GM12878 (cell line): ENCODE data around the gene MAPKAPK3. TPM values are rescaled to one million over a fixed set of nuclear protein-coding genes. Genes with fewer than 3 reads are reported as not detected.
A peak's percentile ranks its signal among the peaks of the same experiment; 100 is the strongest.
"Not testable (repeated sequence)": the region's sequence is repeated elsewhere in the genome, so short reads cannot be mapped to it uniquely, and the experiment has no call there.

ENCODE experiments used
- ATAC-seq: fragments of 200-7000 bp; cut with Tn5 transposase; 3 replicates; pipeline ENCODE4 v1.9.1; 2020; ENCODE audit warnings: mild to moderate bottlenecking, moderate library complexity
- BruUV-seq: library from RNA; stranded (reverse); fragments of 400-500 nt; replicated peaks from 2 replicates; lab custom pipeline; 2021; lab: Mats Ljungman, UMichigan
- CTCF ChIA-PET: fragments of 300-600 bp; sonication (Branson Sonifier 250); formaldehyde crosslinking; extraction: SDS; loops from one replicate; lab custom pipeline; 2021; ENCODE audit warnings: inconsistent platforms; lab: Yijun Ruan, JAX
- POLR2A ChIA-PET: fragments of 350-600 bp; formaldehyde crosslinking; extraction: SDS; loops from one replicate; lab custom pipeline; 2021; ENCODE audit warnings: inconsistent platforms; lab: Charles Lee
- RAD21 ChIA-PET: fragments of 300-600 bp; sonication (Branson Sonifier 250); formaldehyde crosslinking; loops from one replicate; lab custom pipeline; 2023; ENCODE audit warnings: antibody characterized with exemption; ENCODE audit not compliant: unreplicated experiment; lab: Charles Lee
- SMC1A ChIA-PET: fragments of 300-600 bp; sonication (Branson Sonifier 250); formaldehyde crosslinking; loops from one replicate; lab custom pipeline; 2023; ENCODE audit not compliant: unreplicated experiment, uncharacterized antibody; lab: Charles Lee
- DNase-seq: peaks from one replicate; pipeline ENCODE4 v3.0.0-alpha.2; 2011; ENCODE audit warnings: low read depth, low spot score
- FAIRE-seq: peaks from 3 replicates; lab custom pipeline; 2011; peaks lifted over from hg19 to GRCh38; lab: Jason Lieb, UNC
- H2AFZ ChIP-seq: 2 replicates; pipeline ENCODE4 v1.6.0; 2011; ENCODE audit warnings: low read depth, low read length, control low read depth; ENCODE audit not compliant: control insufficient read depth
- H3K27ac ChIP-seq: 2 replicates; pipeline ENCODE4 v1.5.1; 2011; ENCODE audit warnings: control low read depth; ENCODE audit not compliant: control insufficient read depth, insufficient read depth
- H3K27me3 ChIP-seq, 2 experiments: replicated peaks in 1 of 2; 2 replicates each; pipeline versions ENCODE4 v1.6.0 to v1.6.1; 2011; ENCODE audit warnings: low read length in 1 of 2; ENCODE audit not compliant: control insufficient read depth in 2 of 2, insufficient read depth in 2 of 2
- H3K36me3 ChIP-seq, 2 experiments: 2 replicates each; pipeline ENCODE4 v1.5.1; 2011; ENCODE audit warnings: low read length in 1 of 2; ENCODE audit not compliant: control insufficient read depth in 2 of 2, insufficient read depth in 2 of 2
- H3K4me1 ChIP-seq: 2 replicates; pipeline ENCODE4 v1.6.1; 2011; ENCODE audit warnings: mild to moderate bottlenecking, low read length, moderate library complexity, mixed read lengths; ENCODE audit not compliant: control insufficient read depth, insufficient read depth
- H3K4me2 ChIP-seq: 2 replicates; pipeline ENCODE4 v1.6.0; 2011; ENCODE audit warnings: control low read depth; ENCODE audit not compliant: control insufficient read depth, insufficient read depth
- H3K4me3 ChIP-seq: fragments of 200-600 bp; sonication (generic); 2 replicates; pipeline ENCODE4 v1.5.1; 2016
- H3K79me2 ChIP-seq: 2 replicates; pipeline ENCODE4 v1.6.0; 2011; ENCODE audit warnings: low read length; ENCODE audit not compliant: control insufficient read depth, insufficient read depth
- H3K9ac ChIP-seq: 2 replicates; pipeline ENCODE4 v1.8.0; 2011; ENCODE audit warnings: low read length, control low read depth, mixed read lengths; ENCODE audit not compliant: control insufficient read depth, insufficient read depth
- H3K9me3 ChIP-seq: replicated peaks from 3 replicates; pipeline ENCODE4 v1.5.1; 2011; ENCODE audit warnings: mild to moderate bottlenecking, low read length; ENCODE audit not compliant: control insufficient read depth, insufficient read depth
- H4K20me1 ChIP-seq: 2 replicates; pipeline ENCODE4 v1.6.0; 2011; ENCODE audit not compliant: control insufficient read depth, insufficient read depth
- SPI1 ChIP-seq: IDR thresholded peaks from 2 replicates; pipeline ENCODE4 v1.6.1; 2011; ENCODE audit warnings: low read depth, mild to moderate bottlenecking, low read length, moderate library complexity, borderline replicate concordance; ENCODE audit not compliant: insufficient read depth
- ZNF24 ChIP-seq: fragments of 450-650 bp; IDR thresholded peaks from 2 replicates; pipeline ENCODE4 v1.6.1; 2017; ENCODE audit warnings: antibody characterized with exemption, mild to moderate bottlenecking
- WGBS: methylation state at CpG from one replicate; pipeline ENCODE4 v1.1.6; 2016; ENCODE audit warnings: low lambda C conversion rate; ENCODE audit not compliant: insufficient replicate concordance, insufficient coverage; ENCODE audit errors: missing lambda C conversion rate; 5-methylcytosine and 5-hydroxymethylcytosine counted together
- in situ Hi-C: fragments of 300-500 bp; cut with MboI; formaldehyde crosslinking; loops from 9 replicates; pipeline ENCODE4 v1.14.3; 2018; ENCODE audit warnings: mixed read lengths
- intact Hi-C: fragments of 100-400 bp; cut with micrococcal nuclease; formaldehyde crosslinking; loops from one replicate; pipeline ENCODE4 v1.14.2; 2022; ENCODE audit not compliant: unreplicated experiment
- polyA plus RNA-seq, 11 experiments: library from polyadenylated mRNA; depleted of rRNA in 4 of 11; unstranded in 6 of 11; stranded (reverse) in 5 of 11; fragments of >200 nt; fragmentation: Nextera tagmentation in 4 of 11; fragmentation: Illumina TruSeq in 1 of 11; extraction: Ambion mirVana in 4 of 11; extraction: Trizol in 1 of 11; gene quantifications; 1 replicate in 1 of 11; 2 replicates in 10 of 11; pipeline versions ENCODE4 v1.2.1 to v1.2.3, GENCODE V29; 2011 to 2016; ENCODE audit warnings: inconsistent platforms in 2 of 11, missing spikeins in 2 of 11, low read depth in 1 of 11
- total RNA-seq, 4 experiments: library from RNA; depleted of rRNA in 3 of 4; stranded (reverse); fragments of >200 nt in 3 of 4; fragmentation: Illumina TruSeq in 1 of 4; extraction: Trizol in 1 of 4; gene quantifications; 2 replicates each; pipeline versions ENCODE4 v1.2.1 to v1.2.3, GENCODE V29; 2013 to 2021
- TF ChIP-seq, protein P1 (sequence below): fragments of 150-350 bp; IDR thresholded peaks from 2 replicates; pipeline ENCODE4 v1.6.1; 2014; ENCODE audit warnings: mild to moderate bottlenecking, low read depth, low read length

The MAPKAPK3 gene
- total and polyA plus RNA-seq, 10 of the 15 experiments (the other 5 are each of a cell fraction or from before 2014, with no cell fraction given) = 7.9 to 66.0 (median 39.0) TPM

DNA sequence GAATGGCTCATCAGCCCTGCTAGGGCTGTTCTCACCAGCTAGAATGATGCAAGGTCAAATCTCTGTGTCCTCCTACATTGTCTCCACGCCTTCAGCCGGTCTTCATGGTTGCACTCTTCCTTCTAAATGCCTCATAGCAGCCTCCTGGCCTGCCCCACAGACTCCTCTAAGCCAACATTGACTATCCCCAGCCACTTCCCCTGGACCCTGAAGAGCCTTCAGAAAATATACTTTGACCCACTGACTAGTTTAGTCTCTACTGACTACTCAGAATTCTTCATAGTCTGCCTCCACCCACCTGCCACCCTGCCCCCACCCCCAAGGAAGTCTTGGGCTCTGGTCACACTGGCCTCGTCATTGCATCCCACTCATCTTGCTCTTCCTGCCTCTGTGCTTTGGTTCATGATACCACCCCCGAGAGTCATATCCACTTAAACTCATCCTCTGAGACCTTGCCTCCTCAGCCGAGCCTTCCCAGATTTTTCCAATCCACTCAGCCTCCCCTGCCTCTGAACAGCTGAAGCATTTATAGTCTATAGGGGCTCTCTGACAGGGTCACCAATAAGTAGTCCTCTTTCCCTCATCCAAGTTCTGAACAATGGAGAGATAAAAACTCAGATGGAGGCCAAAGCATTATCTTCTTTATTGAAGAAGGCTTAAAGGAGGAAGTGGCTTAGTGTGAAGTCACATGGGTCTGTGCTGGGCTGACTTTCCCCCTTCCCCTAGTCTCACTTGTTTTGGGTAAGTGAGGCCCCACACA is 48.3 kb downstream of the MAPKAPK3 start:
- in situ Hi-C loops = no loop called here
- Histone ChIP-seq H3K4me2 (no peak overlapping the region), H4K20me1 (no peaks in the 10 kb centered on the region), H3K27ac (no peak overlapping the region), H3K4me1 (no peaks in the 10 kb centered on the region), H3K4me3 (no peak overlapping the region), H3K79me2 (no peaks in the 10 kb centered on the region), H3K36me3 (no peaks in the 10 kb centered on the region), H3K27me3 (peaks cover 0 to 5% of the 10 kb centered on the region in 2 experiments; a peak in 2 of 4 replicates), H3K9me3 (no peaks in the 10 kb centered on the region), H3K9ac (no peak overlapping the region), H2AFZ (no peak overlapping the region)
- DNase-seq (no peak), FAIRE-seq (no peak), ATAC-seq (no peak)
- CTCF ChIA-PET = interaction anchor here (0.7 kb wide), 1 partner anchor 49 kb away, joined by 3 read pairs; no protein-coding TSS in a partner anchor
- RAD21 ChIA-PET = no interaction called here
- peak; percentile 25; the same call in 1 of the 2 replicates for TF ChIP-seq SPI1
- no peak for TF ChIP-seq ZNF24
- TF ChIP-seq, protein P1, sequence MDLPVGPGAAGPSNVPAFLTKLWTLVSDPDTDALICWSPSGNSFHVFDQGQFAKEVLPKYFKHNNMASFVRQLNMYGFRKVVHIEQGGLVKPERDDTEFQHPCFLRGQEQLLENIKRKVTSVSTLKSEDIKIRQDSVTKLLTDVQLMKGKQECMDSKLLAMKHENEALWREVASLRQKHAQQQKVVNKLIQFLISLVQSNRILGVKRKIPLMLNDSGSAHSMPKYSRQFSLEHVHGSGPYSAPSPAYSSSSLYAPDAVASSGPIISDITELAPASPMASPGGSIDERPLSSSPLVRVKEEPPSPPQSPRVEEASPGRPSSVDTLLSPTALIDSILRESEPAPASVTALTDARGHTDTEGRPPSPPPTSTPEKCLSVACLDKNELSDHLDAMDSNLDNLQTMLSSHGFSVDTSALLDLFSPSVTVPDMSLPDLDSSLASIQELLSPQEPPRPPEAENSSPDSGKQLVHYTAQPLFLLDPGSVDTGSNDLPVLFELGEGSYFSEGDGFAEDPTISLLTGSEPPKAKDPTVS = no peak
- BruUV-seq = no TSS peak
- intact Hi-C loops = no loop called here
- WGBS = 11% methylated on average over 5 of the region's 5 CpGs
- SMC1A ChIA-PET = no interaction called here
- POLR2A ChIA-PET = interaction anchor here (0.6 kb wide), 1 partner anchor 547 kb away, joined by 3 read pairs; no protein-coding TSS in a partner anchor

DNA sequence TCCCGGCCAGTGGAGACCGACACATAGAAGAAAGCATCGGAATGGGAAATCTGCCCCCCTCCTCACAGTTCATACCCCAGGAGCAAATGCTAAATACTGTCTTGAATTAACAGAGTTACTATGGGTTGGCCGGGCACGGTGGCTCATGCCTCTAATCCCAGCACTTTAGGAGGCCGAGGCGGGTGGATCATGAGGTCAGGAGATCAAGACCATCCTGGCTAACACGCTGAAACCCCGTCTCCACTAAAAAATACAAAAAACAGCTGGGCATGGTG is 48.8 kb downstream of the MAPKAPK3 start:
- ATAC-seq, DNase-seq, H3K36me3 ChIP-seq, CTCF ChIA-PET, H4K20me1 ChIP-seq, H3K4me1 ChIP-seq, H3K9me3 ChIP-seq, H3K79me2 ChIP-seq, in situ Hi-C loops, RAD21 ChIA-PET, H3K4me3 ChIP-seq, H3K9ac ChIP-seq, POLR2A ChIA-PET, FAIRE-seq, H2AFZ ChIP-seq, SMC1A ChIA-PET, H3K4me2 ChIP-seq, H3K27me3 ChIP-seq, H3K27ac ChIP-seq, intact Hi-C loops, BruUV-seq: not testable (repeated sequence)
- WGBS = 30% methylated on average over 8 of the region's 9 CpGs
